ENCODE data around the gene PDGFA. TPM values are rescaled to one million over a fixed set of nuclear protein-coding genes. Genes with fewer than 3 reads are reported as not detected.
A peak's percentile ranks its signal among the peaks of the same experiment; 100 is the strongest.

The PDGFA gene
- total RNA-seq, 1 donor from 2014 or later: 31.2 TPM

DNA sequence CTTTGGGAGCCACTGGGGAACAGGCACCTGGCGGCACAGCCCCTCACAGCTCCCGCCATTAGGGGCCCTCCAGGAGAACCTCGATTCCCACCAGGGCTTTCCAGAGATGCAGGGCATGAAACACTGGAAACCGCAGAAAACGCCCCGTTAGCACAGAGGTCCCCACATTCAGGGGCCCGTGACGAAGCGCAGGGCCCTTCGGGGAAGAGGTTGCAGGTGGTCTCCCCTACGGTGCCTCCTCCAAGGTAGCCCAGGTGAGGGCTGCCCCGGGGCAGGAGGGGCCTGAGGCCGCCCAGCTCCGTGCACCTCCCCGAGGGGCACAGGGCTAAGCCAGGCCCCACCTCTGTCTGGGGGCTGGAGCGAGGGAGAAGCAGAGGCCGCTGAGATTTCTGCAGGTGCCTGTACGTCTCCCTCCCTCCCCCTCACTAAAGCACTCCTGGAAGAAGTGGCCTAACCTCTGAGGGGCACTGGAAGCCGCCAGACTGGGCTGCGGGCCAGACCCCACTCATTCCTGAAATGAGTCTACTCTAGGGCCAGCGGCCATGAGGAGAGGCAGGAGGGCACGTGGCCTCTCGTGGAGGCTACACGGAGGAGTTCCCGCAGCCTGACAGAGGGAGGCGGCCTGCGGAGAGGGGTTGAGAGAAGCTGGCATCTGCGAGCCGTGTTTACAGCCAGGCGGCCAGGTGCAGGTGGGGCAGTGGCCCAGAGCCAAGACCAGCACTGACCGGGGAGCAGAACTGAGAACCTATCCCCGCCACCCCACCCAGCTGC, 6.9 kb downstream of the PDGFA start:
- Histone ChIP-seq H3K9me3 (no peaks in the 10 kb centered on the region), H3K4me1 (peaks cover 43% of the 10 kb centered on the region), H3K36me3 (peaks cover 0 to 5% of the 10 kb centered on the region in 2 donors), H3K27me3 (no peaks in the 10 kb centered on the region), H3K27ac (peak overlapping the region; percentile 42), H3K4me3 (peak overlapping the region in 1 of 2 donors; percentile 16)
- no peak for DNase-seq (ENCODE audit: extremely low spot score in 2 of 2)
- intact Hi-C loops (cut with DNase I): no loop called here
- TF ChIP-seq, protein P1, sequence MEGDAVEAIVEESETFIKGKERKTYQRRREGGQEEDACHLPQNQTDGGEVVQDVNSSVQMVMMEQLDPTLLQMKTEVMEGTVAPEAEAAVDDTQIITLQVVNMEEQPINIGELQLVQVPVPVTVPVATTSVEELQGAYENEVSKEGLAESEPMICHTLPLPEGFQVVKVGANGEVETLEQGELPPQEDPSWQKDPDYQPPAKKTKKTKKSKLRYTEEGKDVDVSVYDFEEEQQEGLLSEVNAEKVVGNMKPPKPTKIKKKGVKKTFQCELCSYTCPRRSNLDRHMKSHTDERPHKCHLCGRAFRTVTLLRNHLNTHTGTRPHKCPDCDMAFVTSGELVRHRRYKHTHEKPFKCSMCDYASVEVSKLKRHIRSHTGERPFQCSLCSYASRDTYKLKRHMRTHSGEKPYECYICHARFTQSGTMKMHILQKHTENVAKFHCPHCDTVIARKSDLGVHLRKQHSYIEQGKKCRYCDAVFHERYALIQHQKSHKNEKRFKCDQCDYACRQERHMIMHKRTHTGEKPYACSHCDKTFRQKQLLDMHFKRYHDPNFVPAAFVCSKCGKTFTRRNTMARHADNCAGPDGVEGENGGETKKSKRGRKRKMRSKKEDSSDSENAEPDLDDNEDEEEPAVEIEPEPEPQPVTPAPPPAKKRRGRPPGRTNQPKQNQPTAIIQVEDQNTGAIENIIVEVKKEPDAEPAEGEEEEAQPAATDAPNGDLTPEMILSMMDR (IDR thresholded peaks at IDR 0.05): no peak
- TF ChIP-seq POLR2AphosphoS5 (IDR thresholded peaks at IDR 0.05; ENCODE audit: insufficient read depth in 1 of 2, low read depth in 1 of 2) (no peak), POLR2A (IDR thresholded peaks at IDR 0.05) (no peak)

DNA sequence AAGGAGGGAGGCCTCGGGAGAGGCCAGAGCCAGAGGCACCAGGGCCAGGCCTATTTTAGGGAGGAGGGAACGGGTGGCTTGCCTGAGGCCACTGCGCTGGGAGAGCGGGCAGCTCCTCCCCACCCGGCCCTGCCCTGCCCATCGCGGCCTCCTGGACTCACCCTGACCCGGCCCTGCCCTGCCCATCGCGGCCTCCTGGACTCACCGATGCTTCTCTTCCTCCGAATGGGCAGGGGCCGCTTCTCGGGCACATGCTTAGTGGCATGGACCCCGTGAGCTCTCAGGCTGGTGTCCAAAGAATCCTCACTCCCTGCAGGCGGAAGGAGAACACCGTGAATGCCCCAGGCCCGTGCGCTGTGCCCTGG, 7.5 kb downstream of the PDGFA start:
- Histone ChIP-seq H3K4me3 (no peak overlapping the region), H3K36me3 (peaks cover 0 to 5% of the 10 kb centered on the region in 2 donors), H3K27me3 (no peaks in the 10 kb centered on the region), H3K4me1 (peaks cover 43% of the 10 kb centered on the region), H3K27ac (no peak overlapping the region), H3K9me3 (no peaks in the 10 kb centered on the region)
- DNase-seq (ENCODE audit: extremely low spot score in 2 of 2): no peak
- TF ChIP-seq POLR2A (IDR thresholded peaks at IDR 0.05) (no peak), POLR2AphosphoS5 (IDR thresholded peaks at IDR 0.05; ENCODE audit: insufficient read depth in 1 of 2, low read depth in 1 of 2) (no peak)
- TF ChIP-seq, protein P1 (IDR thresholded peaks at IDR 0.05): no peak
- intact Hi-C loops (cut with DNase I): no loop called here

DNA sequence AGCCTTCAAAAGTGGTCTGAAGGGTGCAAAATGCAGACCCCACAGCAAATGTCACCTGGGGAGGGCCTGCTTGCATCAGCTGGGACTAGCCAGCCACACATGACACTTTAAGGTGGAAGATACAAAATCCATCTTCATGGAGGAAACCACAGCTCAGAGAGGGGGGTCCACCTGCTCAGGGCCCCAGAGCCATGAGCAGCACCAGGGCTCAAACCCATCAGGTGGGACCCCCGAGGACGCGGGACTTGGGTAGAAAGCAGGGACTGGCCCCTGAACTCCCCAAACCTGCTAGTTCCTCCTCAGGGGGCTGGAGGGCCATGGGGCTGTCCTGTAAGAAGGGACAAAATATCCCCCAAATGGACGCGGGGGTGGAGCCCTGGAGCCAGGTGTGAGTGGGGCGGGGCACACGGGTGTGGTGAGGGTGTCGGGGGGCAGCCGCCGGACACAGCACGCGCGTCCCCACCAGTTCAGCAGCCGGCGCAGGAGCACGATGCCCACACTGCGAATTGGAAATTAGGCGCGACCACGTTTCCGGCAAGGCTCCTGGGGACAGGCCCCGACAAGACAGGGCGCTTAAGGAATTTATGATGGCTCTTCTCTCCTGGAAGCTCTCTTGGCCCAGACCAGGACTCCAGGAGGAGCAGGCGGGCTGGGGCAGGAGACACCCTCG, 8.0 kb downstream of the PDGFA start:
- peaks cover 0 to 5% of the 10 kb centered on the region in 2 donors for H3K36me3 ChIP-seq
- H3K4me1 ChIP-seq: peaks cover 42% of the 10 kb centered on the region

DNA sequence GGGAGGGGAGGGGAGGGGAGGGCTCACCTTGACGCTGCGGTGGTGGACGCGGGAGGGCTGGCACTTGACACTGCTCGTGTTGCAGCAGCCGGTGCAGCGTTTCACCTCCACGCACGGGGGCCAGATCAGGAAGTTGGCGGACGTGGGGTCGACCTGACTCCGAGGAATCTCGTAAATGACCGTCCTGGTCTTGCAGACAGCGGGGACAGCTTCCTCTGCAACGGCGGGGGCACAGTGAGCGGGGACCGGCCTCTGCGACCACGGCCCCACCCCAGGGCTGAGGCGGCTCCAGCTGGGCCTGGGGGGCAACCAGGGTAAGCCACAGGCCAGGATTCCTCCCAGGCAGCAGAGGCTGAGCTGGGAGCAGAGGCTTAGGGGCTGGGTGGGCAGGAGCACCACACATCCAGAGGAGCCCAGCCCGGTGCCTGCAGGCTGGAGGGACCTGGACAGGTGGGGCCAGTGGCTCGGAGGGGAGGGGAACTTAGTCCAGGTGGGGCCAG, 8.8 kb downstream of the PDGFA start:
- no peak for DNase-seq (ENCODE audit: extremely low spot score in 2 of 2)
- Histone ChIP-seq H3K4me1 (peaks cover 34% of the 10 kb centered on the region), H3K27ac (no peak overlapping the region), H3K9me3 (no peaks in the 10 kb centered on the region), H3K4me3 (no peak overlapping the region), H3K27me3 (no peaks in the 10 kb centered on the region), H3K36me3 (peaks cover 0 to 5% of the 10 kb centered on the region in 2 donors)
- intact Hi-C loops (cut with DNase I): no loop called here
- no peak for TF ChIP-seq POLR2A (IDR thresholded peaks at IDR 0.05)
- TF ChIP-seq, protein P1 (IDR thresholded peaks at IDR 0.05): no peak
- TF ChIP-seq POLR2AphosphoS5 (IDR thresholded peaks at IDR 0.05; ENCODE audit: insufficient read depth in 1 of 2, low read depth in 1 of 2): no peak

More for the DNA sequence above, 8.0 kb downstream of the PDGFA start:
- H3K27ac ChIP-seq: no peak overlapping the region
- H3K9me3 ChIP-seq: no peaks in the 10 kb centered on the region
- intact Hi-C loops (cut with DNase I): no loop called here
- no peak for DNase-seq (ENCODE audit: extremely low spot score in 2 of 2)
- TF ChIP-seq, protein P1 (IDR thresholded peaks at IDR 0.05): no peak
- TF ChIP-seq POLR2A (IDR thresholded peaks at IDR 0.05) (no peak), POLR2AphosphoS5 (IDR thresholded peaks at IDR 0.05; ENCODE audit: insufficient read depth in 1 of 2, low read depth in 1 of 2) (no peak)
- H3K27me3 ChIP-seq: no peaks in the 10 kb centered on the region
- no peak overlapping the region for H3K4me3 ChIP-seq

DNA sequence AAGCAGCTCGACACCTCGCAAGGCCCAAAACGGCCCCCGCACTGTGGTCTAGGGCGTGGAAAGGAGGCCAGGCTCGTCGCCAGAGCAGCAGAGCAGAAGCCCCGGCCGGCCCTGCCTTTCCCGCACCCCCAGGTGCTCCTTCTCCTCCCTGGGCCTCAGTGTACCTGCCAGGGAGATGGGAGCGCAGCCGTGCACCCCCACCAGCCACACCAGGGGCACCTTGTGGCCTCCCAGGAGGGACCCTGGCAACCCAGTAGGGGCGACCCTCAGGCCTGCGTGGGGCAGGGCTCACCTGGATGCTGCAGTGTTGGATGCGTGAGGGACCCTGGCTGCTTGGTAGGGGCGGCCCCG, 9.5 kb downstream of the PDGFA start:
- no peak overlapping the region for H3K4me3 ChIP-seq
- TF ChIP-seq POLR2AphosphoS5 (IDR thresholded peaks at IDR 0.05; ENCODE audit: insufficient read depth in 1 of 2, low read depth in 1 of 2): no peak
- TF ChIP-seq, protein P1 (IDR thresholded peaks at IDR 0.05): no peak
- no peak for TF ChIP-seq POLR2A (IDR thresholded peaks at IDR 0.05)
- no peaks in the 10 kb centered on the region for H3K9me3 ChIP-seq
- DNase-seq (ENCODE audit: extremely low spot score in 2 of 2): no peak
- H3K36me3 ChIP-seq: peaks cover 0 to 5% of the 10 kb centered on the region in 2 donors
- intact Hi-C loops (cut with DNase I): no loop called here
- H3K4me1 ChIP-seq: peaks cover 27% of the 10 kb centered on the region
- H3K27ac ChIP-seq: no peak overlapping the region
- H3K27me3 ChIP-seq: no peaks in the 10 kb centered on the region
